IPS-18a (cell line): ENCODE measurements around the gene RAB30.

Source experiments
- H3K27ac ChIP-seq: one replicate; pipeline ENCODE4 v1.5.1; 2013; ENCODE audit warnings: low read length
- H3K27me3 ChIP-seq: one replicate; pipeline ENCODE4 v1.6.1; 2013; ENCODE audit warnings: mild to moderate bottlenecking, low read length; ENCODE audit not compliant: control insufficient read depth, insufficient read depth
- H3K36me3 ChIP-seq: one replicate; pipeline ENCODE4 v1.6.1; 2013; ENCODE audit warnings: low read depth, low read length; ENCODE audit not compliant: control insufficient read depth
- H3K4me1 ChIP-seq: one replicate; pipeline ENCODE4 v1.6.1; 2013; ENCODE audit warnings: low read depth, low read length; ENCODE audit not compliant: control insufficient read depth
- H3K4me3 ChIP-seq: one replicate; pipeline ENCODE4 v1.5.1; 2013; ENCODE audit warnings: low read length
- H3K9ac ChIP-seq: one replicate; pipeline ENCODE4 v1.6.1; 2013; ENCODE audit warnings: mild to moderate bottlenecking, low read length, moderate library complexity
- H3K9me3 ChIP-seq: one replicate; pipeline ENCODE4 v1.6.1; 2013; ENCODE audit warnings: low read depth, low read length; ENCODE audit not compliant: control insufficient read depth

Gene RAB30

GRCh38 chr11:83071567-83072349, at the start of gene RAB30:
Gene RAB30 (minus strand): TSS chr11:83071897. CDS start chr11:82997316, 74,581 bp downstream.
- Histone ChIP-seq H3K27ac (peak within 1 kb of the TSS; percentile 91), H3K4me1 (peaks cover 22% of the 10 kb centered on the region), H3K27me3 (peaks cover 9% of the 10 kb centered on the region), H3K9ac (peak within 1 kb of the TSS; percentile 99), H3K4me3 (peak within 1 kb of the TSS; percentile 98), H3K9me3 (no peaks in the 10 kb centered on the region), H3K36me3 (peaks cover 11% of the 10 kb centered on the region)

GRCh38 chr11:83120327-83120726, 48.6 kb upstream of the RAB30 start:
- no peaks in the 10 kb centered on the region for H3K4me1 ChIP-seq
- H3K4me3 ChIP-seq = no peak overlapping the region
- no peaks in the 10 kb centered on the region for H3K36me3 ChIP-seq
- H3K27ac ChIP-seq = no peak overlapping the region
- no peaks in the 10 kb centered on the region for H3K9me3 ChIP-seq
- H3K9ac ChIP-seq = no peak overlapping the region
- no peaks in the 10 kb centered on the region for H3K27me3 ChIP-seq

GRCh38 chr11:83119216-83119615, 47.5 kb upstream of the RAB30 start:
- H3K9me3 ChIP-seq = no peaks in the 10 kb centered on the region
- no peak overlapping the region for H3K9ac ChIP-seq
- no peak overlapping the region for H3K4me3 ChIP-seq
- H3K36me3 ChIP-seq = no peaks in the 10 kb centered on the region
- no peaks in the 10 kb centered on the region for H3K27me3 ChIP-seq
- H3K4me1 ChIP-seq = no peaks in the 10 kb centered on the region
- no peak overlapping the region for H3K27ac ChIP-seq

GRCh38 chr11:83118814-83119213, 47.1 kb upstream of the RAB30 start:
- Histone ChIP-seq H3K4me1 (no peaks in the 10 kb centered on the region), H3K27me3 (no peaks in the 10 kb centered on the region), H3K36me3 (no peaks in the 10 kb centered on the region), H3K4me3 (no peak overlapping the region), H3K9me3 (no peaks in the 10 kb centered on the region), H3K9ac (no peak overlapping the region), H3K27ac (no peak overlapping the region)

GRCh38 chr11:83116015-83116641, 44.4 kb upstream of the RAB30 start:
- Histone ChIP-seq H3K4me3 (no peak overlapping the region), H3K27ac (no peak overlapping the region), H3K27me3 (no peaks in the 10 kb centered on the region), H3K9ac (no peak overlapping the region), H3K9me3 (no peaks in the 10 kb centered on the region), H3K36me3 (no peaks in the 10 kb centered on the region), H3K4me1 (no peaks in the 10 kb centered on the region)

- Histone ChIP-seq H3K9me3 (no peaks in the 10 kb centered on the region), H3K27me3 (no peaks in the 10 kb centered on the region), H3K4me3 (no peak overlapping the region), H3K27ac (no peak overlapping the region), H3K9ac (no peak overlapping the region), H3K36me3 (no peaks in the 10 kb centered on the region), H3K4me1 (no peaks in the 10 kb centered on the region)
These were observed 43.9 kb upstream of the RAB30 start for GRCh38 chr11:83115551-83115950.

- Histone ChIP-seq H3K27ac (no peak overlapping the region), H3K4me3 (no peak overlapping the region), H3K36me3 (no peaks in the 10 kb centered on the region), H3K9me3 (no peaks in the 10 kb centered on the region), H3K27me3 (no peaks in the 10 kb centered on the region), H3K4me1 (no peaks in the 10 kb centered on the region), H3K9ac (no peak overlapping the region)
These were observed 43.3 kb upstream of the RAB30 start for GRCh38 chr11:83115026-83115425.

GRCh38 chr11:83112886-83113285, 41.2 kb upstream of the RAB30 start:
- no peak overlapping the region for H3K27ac ChIP-seq
- no peaks in the 10 kb centered on the region for H3K4me1 ChIP-seq
- H3K9ac ChIP-seq = no peak overlapping the region
- no peaks in the 10 kb centered on the region for H3K27me3 ChIP-seq
- no peak overlapping the region for H3K4me3 ChIP-seq
- H3K9me3 ChIP-seq = no peaks in the 10 kb centered on the region
- no peaks in the 10 kb centered on the region for H3K36me3 ChIP-seq

GRCh38 chr11:83105168-83105567, 33.5 kb upstream of the RAB30 start:
- Histone ChIP-seq H3K36me3 (no peaks in the 10 kb centered on the region), H3K4me1 (no peaks in the 10 kb centered on the region), H3K9ac (no peak overlapping the region), H3K27me3 (no peaks in the 10 kb centered on the region), H3K4me3 (no peak overlapping the region), H3K27ac (no peak overlapping the region), H3K9me3 (no peaks in the 10 kb centered on the region)

- no peak overlapping the region for H3K27ac ChIP-seq
These were observed 31.1 kb upstream of the RAB30 start for GRCh38 chr11:83102834-83103233.

GRCh38 chr11:83097429-83098075, 25.9 kb upstream of the RAB30 start:
- H3K4me1 ChIP-seq = no peaks in the 10 kb centered on the region
- no peaks in the 10 kb centered on the region for H3K36me3 ChIP-seq
- H3K27ac ChIP-seq = no peak overlapping the region
- H3K9ac ChIP-seq = no peak overlapping the region
- H3K9me3 ChIP-seq = no peaks in the 10 kb centered on the region
- no peaks in the 10 kb centered on the region for H3K27me3 ChIP-seq
- no peak overlapping the region for H3K4me3 ChIP-seq

More at GRCh38 chr11:83102834-83103233, 31.1 kb upstream of the RAB30 start:
- Histone ChIP-seq H3K36me3 (no peaks in the 10 kb centered on the region), H3K9me3 (no peaks in the 10 kb centered on the region), H3K4me1 (no peaks in the 10 kb centered on the region), H3K4me3 (no peak overlapping the region), H3K9ac (no peak overlapping the region), H3K27me3 (no peaks in the 10 kb centered on the region)
